Measurements from ENCODE around the gene DTNB. TPM values are rescaled to one million over a fixed set of nuclear protein-coding genes. Genes with fewer than 3 reads are reported as not detected.

Gene DTNB
- total RNA-seq, 1 donor from 2014 or later = 12.0 TPM

DNA sequence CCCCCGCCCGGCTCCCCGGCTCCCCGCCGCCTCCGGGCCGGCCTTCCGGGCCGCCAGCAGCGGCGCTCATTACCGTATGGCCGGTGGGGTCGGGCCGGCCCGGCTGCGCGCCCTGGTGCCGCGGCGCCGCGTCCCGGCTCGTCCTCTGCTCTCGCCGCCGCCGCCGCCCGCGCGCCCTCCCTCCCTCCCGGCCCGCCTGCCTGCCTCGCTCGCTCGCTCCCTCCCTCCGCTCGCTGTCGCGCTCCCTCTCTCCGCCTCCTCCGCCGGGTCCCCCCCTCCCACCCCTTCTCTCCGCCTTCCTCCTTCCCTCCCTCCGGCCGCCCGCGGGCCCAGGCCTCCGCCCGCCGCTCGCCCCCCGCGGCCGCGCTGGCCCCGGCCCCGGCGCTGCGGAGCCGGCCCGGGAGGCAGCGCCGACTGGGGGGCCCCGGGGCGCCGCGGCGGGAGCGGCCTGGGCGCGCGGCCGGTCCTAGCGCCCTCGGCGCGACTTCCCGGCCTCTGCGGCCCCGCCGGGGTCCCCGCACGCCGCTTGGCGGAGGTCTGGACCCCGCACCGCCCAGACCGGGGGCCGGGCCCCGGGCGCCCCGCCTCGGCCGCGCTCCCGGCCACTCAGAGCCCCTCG lies 331.5 kb downstream of the DTNB start, which contains the start of gene DNMT3A:
Gene DNMT3A, minus strand, starts transcription at position 173 of the 619 bp plus-strand sequence. CDS start 27,941 bp downstream, outside the sequence.
- H3K9me3 Mint-ChIP-seq (ENCODE audit: unreplicated experiment) = no peaks in the 10 kb centered on the region
- peak within 1 kb of the TSS; percentile 69 for H3K4me3 Mint-ChIP-seq (ENCODE audit: unreplicated experiment)
- peaks cover 13% of the 10 kb centered on the region for H3K27me3 Mint-ChIP-seq (ENCODE audit: unreplicated experiment)
- TF ChIP-seq, protein P1, sequence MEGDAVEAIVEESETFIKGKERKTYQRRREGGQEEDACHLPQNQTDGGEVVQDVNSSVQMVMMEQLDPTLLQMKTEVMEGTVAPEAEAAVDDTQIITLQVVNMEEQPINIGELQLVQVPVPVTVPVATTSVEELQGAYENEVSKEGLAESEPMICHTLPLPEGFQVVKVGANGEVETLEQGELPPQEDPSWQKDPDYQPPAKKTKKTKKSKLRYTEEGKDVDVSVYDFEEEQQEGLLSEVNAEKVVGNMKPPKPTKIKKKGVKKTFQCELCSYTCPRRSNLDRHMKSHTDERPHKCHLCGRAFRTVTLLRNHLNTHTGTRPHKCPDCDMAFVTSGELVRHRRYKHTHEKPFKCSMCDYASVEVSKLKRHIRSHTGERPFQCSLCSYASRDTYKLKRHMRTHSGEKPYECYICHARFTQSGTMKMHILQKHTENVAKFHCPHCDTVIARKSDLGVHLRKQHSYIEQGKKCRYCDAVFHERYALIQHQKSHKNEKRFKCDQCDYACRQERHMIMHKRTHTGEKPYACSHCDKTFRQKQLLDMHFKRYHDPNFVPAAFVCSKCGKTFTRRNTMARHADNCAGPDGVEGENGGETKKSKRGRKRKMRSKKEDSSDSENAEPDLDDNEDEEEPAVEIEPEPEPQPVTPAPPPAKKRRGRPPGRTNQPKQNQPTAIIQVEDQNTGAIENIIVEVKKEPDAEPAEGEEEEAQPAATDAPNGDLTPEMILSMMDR (IDR thresholded peaks at IDR 0.05; ENCODE audit: unreplicated experiment) = no peak
- peaks cover 10% of the 10 kb centered on the region for H3K4me1 Mint-ChIP-seq (ENCODE audit: unreplicated experiment)
- DNase-seq (ENCODE audit: low spot score) = peak; percentile 47
- H3K27ac Mint-ChIP-seq (ENCODE audit: unreplicated experiment) = no peak within 1 kb of the TSS
- H3K36me3 Mint-ChIP-seq (ENCODE audit: low read depth, unreplicated experiment) = peaks cover 5% of the 10 kb centered on the region

- H3K4me1 Mint-ChIP-seq (ENCODE audit: unreplicated experiment) = peaks cover 13% of the 10 kb centered on the region
- DNase-seq (ENCODE audit: low spot score) = no peak
- peaks cover 5% of the 10 kb centered on the region for H3K36me3 Mint-ChIP-seq (ENCODE audit: low read depth, unreplicated experiment)
- H3K27me3 Mint-ChIP-seq (ENCODE audit: unreplicated experiment) = peaks cover 13% of the 10 kb centered on the region
- TF ChIP-seq, protein P1 (IDR thresholded peaks at IDR 0.05; ENCODE audit: unreplicated experiment) = no peak
- H3K27ac Mint-ChIP-seq (ENCODE audit: unreplicated experiment) = no peak overlapping the region
- no peak overlapping the region for H3K4me3 Mint-ChIP-seq (ENCODE audit: unreplicated experiment)
- H3K9me3 Mint-ChIP-seq (ENCODE audit: unreplicated experiment) = no peaks in the 10 kb centered on the region
These were observed 332.2 kb downstream of the DTNB start for GRCh38 chr2:25341011-25341727.

DNA sequence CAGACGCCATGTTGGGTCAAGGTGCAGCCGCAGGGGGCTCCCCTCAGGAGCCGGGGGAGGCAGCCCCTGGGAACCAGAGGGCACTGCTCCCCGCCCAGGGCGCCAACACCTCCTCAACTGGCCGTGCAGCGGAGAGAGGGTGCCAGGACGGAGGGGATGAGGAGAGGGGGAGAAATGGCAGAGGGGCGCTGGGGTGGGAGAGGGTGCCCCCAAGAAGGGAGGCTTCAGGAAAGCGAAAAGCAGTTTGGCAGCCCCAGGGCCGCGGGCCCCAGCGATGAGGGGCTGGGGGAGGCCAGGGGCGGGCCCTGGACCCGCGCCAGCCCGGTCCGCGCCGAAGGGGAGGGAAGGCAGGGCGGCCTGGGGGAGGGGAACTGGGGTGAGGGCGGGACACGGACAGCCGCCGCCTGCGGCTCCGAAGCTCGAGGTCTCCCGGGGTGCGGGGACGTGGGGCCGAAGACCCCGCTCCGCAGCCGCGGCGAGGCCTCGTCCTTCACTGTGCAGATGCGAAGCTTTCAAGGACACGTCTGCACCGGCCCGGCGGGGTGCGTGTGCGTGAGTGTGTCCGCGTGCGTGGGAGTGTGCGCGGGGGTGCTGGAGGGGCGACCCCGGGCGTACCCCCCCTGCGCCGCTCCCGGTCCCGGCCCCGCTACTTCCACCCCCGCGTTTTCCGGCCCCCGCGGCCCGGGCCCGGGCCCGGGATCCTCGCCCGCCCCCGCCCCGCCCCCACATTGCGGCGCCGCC lies 333.0 kb downstream of the DTNB start:
- TF ChIP-seq, protein P1 (IDR thresholded peaks at IDR 0.05; ENCODE audit: unreplicated experiment) = no peak
- DNase-seq (ENCODE audit: low spot score) = no peak
- Mint-ChIP-seq H3K9me3 (ENCODE audit: unreplicated experiment) (no peaks in the 10 kb centered on the region), H3K27ac (ENCODE audit: unreplicated experiment) (no peak overlapping the region), H3K27me3 (ENCODE audit: unreplicated experiment) (peaks cover 15% of the 10 kb centered on the region), H3K4me1 (ENCODE audit: unreplicated experiment) (peaks cover 13% of the 10 kb centered on the region), H3K4me3 (ENCODE audit: unreplicated experiment) (no peak overlapping the region), H3K36me3 (ENCODE audit: low read depth, unreplicated experiment) (peaks cover 5% of the 10 kb centered on the region)

DNA sequence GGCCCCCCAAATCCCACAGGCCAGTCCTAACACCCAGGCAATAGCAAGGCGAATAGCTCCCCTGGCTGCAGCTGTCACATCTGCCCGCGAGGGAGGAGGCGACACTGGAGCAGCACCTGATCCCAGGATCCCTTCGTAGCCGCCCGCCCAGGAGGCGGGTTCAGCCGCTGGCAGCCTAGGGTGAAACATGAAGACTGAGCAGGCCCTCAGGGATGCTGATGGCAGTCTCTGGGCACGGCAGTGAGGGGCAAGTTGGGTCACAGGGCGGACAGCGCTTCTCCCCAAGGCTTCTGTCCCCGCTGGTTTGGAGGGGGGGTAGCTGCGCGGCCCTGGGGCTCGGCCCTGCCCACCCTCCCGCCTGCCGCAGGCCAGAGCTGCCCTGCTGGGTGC lies 333.6 kb downstream of the DTNB start:
- Mint-ChIP-seq H3K9me3 (ENCODE audit: unreplicated experiment) (no peaks in the 10 kb centered on the region), H3K27me3 (ENCODE audit: unreplicated experiment) (peaks cover 11% of the 10 kb centered on the region), H3K36me3 (ENCODE audit: low read depth, unreplicated experiment) (peaks cover 2% of the 10 kb centered on the region), H3K4me3 (ENCODE audit: unreplicated experiment) (peak overlapping the region; percentile 12), H3K4me1 (ENCODE audit: unreplicated experiment) (peaks cover 13% of the 10 kb centered on the region), H3K27ac (ENCODE audit: unreplicated experiment) (no peak overlapping the region)
- DNase-seq (ENCODE audit: low spot score) = no peak
- TF ChIP-seq, protein P1 (IDR thresholded peaks at IDR 0.05; ENCODE audit: unreplicated experiment) = no peak

Measured in endothelial cell (in vitro differentiated cells).